GM21529 (cell line): ENCODE results near the gene VSIR.

Experiments
- ATAC-seq: cut with Tn5 transposase; IDR thresholded peaks from one replicate; pipeline ENCODE4 v1.9.1; 2021; ENCODE audit not compliant: unreplicated experiment

Gene VSIR

GRCh38 chr10:71749396-71749795, 23.9 kb downstream of the VSIR start:
- ATAC-seq = no peak

- peak; percentile 54 for ATAC-seq
These were observed 24.6 kb downstream of the VSIR start for GRCh38 chr10:71748671-71749191.

DNA sequence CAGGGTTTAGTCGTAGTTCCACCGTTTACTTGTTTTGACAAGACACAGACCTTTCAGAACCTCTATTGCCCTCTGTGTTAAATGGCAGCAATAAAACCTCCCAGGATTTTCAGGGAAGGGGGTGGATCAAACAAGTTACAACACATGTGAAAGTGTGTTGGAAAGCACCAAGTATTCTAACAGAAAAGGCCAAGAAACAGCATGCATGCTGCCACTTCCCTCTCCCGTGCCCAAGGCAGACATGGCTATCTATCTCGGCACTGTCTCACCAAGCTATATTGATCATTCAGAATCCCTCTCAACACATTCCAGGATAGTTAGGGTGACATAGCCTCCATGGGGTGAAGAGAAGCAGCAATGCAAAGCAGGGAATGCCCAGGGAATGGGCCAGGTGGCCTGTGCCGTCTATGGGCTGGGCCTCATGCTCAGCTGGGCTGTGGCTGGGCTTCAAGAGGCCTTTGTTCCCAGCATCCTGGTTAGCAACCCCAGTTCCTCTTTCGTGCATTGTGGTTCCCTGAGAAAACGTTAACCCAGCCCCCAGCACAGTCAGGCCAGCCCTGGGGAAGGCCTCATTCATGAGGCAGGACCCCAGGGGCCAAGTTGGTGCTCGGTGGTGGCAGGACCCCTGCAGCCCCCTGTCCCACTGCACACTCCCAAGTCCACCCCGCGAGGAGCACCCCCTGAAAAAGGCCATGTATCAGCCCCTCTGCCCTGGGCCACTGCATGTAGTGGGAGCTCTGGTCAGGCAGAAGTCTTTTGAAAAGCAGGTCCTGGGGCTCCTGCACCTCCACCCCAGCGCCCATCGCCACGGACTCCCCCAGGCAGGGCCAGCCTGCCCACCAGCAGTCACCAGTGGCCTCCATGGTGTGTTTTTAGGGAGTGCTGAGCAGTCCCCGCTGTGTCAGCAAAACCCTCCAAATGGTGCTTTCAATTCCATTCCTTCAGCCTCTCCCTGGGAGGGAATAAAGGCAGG, 25.5 kb downstream of the VSIR start:
- peak; percentile 54 for ATAC-seq

DNA sequence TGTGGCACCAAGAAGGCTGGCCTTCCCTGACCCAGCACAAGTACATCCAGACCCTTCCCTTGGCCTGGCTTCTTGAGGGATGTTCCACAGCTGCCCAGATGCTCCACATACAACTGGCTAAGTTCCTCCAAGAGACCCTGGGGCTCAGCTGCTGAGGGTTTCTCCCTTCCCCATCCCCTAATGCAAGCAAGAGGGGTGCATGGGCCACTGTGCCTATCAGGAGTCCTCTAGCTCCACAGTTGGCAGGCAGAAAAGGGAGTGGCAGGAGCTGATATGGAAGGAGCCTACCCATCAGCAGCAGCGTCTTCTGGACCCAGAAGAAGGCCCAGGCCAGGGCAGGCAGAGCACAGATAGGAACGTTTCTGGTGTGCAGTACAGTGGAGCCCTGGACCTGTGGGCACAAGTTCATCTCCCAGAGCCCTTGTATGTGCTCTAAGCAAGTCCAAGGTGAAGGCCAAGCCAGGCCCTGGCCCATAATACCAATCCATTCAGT, 26.2 kb downstream of the VSIR start:
- ATAC-seq = no peak

DNA sequence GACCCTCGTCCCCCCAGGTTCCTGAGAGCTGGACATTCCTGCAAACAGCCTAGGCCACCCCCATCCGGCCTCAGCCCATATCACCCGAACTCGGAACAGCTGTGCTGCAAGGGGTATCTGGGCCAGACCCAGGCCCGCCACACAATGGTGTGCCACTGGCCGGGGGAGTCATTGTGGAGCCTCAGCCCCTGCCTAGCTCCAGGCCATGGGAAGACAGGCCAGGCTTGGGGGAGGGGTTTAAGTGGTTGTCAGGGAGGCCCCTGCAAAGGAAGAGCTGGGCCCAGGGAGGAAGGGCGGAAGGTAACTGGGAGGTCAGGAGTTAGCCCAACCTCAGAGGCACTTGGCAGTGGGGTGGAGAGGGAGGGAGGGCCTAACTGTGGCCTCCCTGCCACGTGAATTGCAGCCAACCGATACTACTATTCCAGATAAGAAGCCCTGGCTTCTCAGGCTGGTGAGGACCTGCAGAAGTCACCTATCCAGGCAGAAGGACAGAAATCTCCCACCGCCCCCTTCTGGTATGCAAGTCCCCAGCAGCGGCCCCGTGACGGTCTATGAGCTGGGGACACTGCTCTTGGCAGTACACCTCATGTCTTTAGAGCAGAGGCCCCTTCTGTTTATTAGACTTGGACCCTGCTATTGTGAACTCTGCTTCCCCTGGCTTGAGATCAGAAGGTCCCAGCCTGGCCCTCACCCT, 26.8 kb downstream of the VSIR start:
- no peak for ATAC-seq

GRCh38 chr10:71745664-71746250, 27.6 kb downstream of the VSIR start:
- ATAC-seq = no peak

GRCh38 chr10:71744897-71745663, 28.2 kb downstream of the VSIR start:
- ATAC-seq = no peak

DNA sequence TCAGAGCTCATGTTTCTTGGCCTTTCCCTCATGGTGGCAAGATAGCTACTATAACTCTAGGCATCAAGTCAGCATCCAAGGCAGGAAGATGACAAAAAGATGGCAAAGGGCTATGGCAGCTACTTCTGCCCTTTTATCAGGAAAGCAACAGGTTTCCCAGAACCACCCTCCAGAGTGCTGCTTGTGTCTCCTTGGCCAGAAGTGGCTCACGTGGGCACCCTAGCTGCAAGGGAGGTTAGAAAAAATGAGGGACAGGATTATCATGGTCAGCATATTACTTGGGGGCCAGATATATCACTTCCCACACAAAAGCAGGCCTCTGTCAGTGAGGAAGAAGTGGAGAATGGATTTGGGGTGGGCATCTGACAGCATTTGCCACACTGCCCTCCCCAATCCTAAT, 29.5 kb downstream of the VSIR start:
- no peak for ATAC-seq

DNA sequence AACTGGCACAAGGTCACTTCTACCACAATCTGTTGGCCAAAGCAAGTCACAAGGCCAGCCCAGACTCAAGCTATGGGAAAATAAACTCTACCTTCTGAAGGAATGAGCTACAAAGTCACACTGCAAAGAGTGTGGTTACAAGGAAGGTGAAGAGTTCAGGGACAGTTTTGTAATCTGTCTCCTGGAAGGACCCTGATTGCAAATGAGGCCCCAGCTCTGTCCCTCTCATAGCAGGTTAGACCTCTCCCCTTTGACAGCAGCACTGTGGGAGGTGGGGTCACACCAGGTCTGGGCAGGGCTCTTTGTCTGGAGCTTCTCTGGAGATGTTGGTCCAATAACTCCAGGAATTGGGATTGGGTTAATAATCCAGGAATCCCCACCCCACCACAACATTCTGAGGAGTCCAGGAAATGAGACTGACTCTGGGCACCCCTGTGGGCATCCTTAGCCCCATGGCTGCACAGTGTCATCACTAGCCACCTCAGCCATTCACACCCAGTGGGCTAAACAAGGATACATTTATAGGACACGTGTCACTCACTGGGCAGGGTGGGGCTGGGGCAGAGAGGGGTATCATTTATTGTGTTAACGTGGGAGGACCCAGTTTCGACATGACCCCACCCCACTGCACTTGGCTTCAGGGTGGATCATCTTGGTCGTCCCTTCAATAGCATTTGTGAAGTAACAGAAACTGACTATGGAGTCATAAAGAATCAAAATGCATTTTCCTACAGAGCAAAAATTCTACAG, 30.1 kb downstream of the VSIR start:
- no peak for ATAC-seq

GRCh38 chr10:71742301-71743088, 30.8 kb downstream of the VSIR start:
- ATAC-seq = no peak

DNA sequence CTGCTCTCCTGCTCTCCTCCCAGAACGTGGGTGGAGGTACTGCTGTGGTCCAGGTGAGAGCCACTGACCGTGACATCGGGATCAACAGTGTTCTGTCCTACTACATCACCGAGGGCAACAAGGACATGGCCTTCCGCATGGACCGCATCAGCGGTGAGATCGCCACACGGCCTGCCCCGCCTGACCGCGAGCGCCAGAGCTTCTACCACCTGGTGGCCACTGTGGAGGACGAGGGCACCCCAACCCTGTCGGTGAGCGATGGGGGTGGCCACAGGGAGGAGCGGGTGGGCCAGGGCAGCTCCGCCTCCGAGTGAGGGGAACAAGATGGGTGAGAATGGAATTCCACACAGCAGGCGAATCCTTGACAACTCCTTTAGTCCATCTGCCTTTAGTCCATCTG, 31.6 kb downstream of the VSIR start:
- no peak for ATAC-seq

DNA sequence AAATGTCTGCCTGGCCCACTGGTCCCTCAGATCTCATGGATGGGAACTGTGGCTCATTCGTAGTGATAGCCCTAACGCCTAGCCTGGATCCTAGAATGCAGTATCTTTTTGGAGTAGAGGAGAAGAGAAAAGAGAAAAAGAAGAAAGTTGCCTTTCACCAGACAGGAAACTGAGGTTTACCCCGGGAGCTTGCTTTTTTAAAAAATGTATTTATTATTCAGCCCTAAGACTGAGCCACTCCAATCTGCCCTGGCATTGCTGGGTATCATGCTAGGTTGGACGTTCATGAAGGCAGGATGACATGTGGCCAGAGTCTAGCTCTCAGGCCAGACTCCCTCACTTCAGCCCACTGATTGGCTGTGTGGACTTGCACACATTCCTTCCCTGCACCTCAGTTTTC, 32.3 kb downstream of the VSIR start:
- ATAC-seq = no peak

DNA sequence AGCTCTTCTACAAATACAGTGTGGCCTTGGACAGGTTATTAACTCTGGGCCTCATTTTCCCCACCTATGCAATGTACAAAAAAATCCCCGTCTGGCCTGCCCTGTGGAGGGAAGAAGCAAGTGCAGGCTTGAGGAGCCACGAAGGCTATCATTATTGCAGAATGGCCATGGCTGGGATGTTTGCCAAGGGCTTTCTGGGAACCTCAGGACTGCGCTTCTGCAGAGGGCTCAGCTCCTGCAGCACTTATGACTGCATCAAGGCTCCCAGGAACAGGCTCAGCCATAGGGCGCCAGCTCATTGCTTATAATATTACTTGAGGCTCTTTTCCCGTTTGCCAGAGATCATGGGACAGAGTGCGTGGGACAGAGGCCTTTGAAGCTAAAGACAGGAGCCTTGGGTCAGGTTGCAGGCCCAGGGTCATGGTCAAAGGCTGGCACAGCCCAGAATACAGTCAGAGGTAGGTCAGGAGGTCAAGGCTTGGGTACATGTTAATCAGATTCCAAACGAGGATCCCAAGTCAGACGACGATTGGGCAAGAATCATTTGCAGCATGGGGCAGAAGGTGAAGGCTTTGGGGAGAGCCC, 33.2 kb downstream of the VSIR start:
- ATAC-seq = no peak

DNA sequence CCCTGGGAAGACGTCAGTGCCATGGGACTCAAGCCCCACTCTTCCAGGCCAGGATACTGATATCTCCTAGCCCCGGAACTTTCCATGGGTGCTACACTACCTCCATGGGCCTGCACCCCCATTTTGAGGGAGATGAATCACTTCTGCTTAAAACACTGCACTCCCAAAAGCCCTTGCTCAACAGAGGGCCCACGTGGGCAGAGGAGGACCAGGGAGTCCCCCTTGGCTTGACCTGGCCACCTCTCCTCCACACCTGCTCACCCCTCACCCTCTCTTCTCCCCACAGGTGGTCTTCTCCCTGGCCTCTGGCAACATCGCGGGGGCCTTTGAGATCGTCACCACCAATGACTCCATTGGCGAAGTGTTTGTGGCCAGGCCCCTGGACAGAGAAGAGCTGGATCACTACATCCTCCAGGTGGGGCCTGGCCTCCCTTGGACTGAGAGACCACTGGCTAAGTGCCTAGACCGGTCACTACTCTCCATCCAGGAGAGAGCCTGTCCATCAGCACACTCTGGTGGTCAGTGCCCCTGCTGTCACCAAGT, 33.9 kb downstream of the VSIR start:
- no peak for ATAC-seq

- ATAC-seq = no peak
These were observed 35.5 kb downstream of the VSIR start for GRCh38 chr10:71737834-71738197.

- ATAC-seq = no peak
These were observed 36.1 kb downstream of the VSIR start for GRCh38 chr10:71737001-71737833.

GRCh38 chr10:71736570-71736952, 36.8 kb downstream of the VSIR start:
- no peak for ATAC-seq
